ENCODE measurements around the gene COPB1.

- TF ChIP-seq CREB5 (CRISPR knock-in tag; IDR thresholded peaks at IDR 0.05; ENCODE audit: low read depth) (no peak), TOX (CRISPR knock-in tag; IDR thresholded peaks at IDR 0.05; ENCODE audit: borderline replicate concordance) (no peak), PATZ1 (CRISPR knock-in tag; IDR thresholded peaks at IDR 0.05; ENCODE audit: borderline replicate concordance) (no peak), ZFP30 (CRISPR knock-in tag; IDR thresholded peaks at IDR 0.05) (no peak), TCF4 (CRISPR knock-in tag; IDR thresholded peaks at IDR 0.05; ENCODE audit: borderline replicate concordance) (no peak), ZNF70 (CRISPR knock-in tag; IDR thresholded peaks at IDR 0.05) (no peak), ZFP3 (CRISPR knock-in tag; IDR thresholded peaks at IDR 0.05) (no peak), ZC3H10 (CRISPR knock-in tag; IDR thresholded peaks at IDR 0.05) (no peak), GLIS3 (CRISPR knock-in tag; IDR thresholded peaks at IDR 0.05) (no peak)
Observed at GRCh38 chr11:14458377-14458776, 41.2 kb downstream of the COPB1 start.

Measured in SK-N-SH treated with all-trans-retinoic acid at 6 μM for 48 hours (cell line).